Measurements from ENCODE around the gene TAS2R19.
"Not testable (repeated sequence)": the region's sequence is repeated elsewhere in the genome, so short reads cannot be mapped to it uniquely, and the experiment has no call there.

TAS2R19 gene

DNA sequence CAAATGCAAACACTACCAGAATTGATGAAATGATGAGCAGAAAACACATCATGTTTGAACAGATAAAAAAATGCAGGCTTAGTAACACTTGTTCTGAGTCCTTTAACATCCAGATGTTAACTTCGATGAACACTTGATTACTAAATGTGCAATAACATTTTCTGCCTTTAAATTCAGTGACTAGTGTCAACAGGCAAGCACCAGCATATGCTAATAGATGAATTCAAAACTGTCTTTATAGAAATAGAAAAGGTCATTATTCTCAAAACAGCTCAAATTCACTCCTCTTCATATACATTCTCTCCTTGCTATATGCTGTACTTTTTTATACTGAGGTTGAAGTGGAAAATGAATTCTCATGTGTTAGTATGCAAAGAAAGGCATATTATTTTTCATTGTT lies at the start of gene TAS2R19:
TAS2R19 (minus strand) TSS at position 101 of the 400 bp plus-strand sequence; CDS start at position 52, 49 bp downstream.
- ChIA-PET CTCF (no interaction called here), POLR2A (ENCODE audit: low non-redundant PET) (no interaction called here)
- DNase-seq (ENCODE audit: low spot score), result no peak
- no peak within 1 kb of the TSS for H3K27ac ChIP-seq
- TF ChIP-seq, protein P1, sequence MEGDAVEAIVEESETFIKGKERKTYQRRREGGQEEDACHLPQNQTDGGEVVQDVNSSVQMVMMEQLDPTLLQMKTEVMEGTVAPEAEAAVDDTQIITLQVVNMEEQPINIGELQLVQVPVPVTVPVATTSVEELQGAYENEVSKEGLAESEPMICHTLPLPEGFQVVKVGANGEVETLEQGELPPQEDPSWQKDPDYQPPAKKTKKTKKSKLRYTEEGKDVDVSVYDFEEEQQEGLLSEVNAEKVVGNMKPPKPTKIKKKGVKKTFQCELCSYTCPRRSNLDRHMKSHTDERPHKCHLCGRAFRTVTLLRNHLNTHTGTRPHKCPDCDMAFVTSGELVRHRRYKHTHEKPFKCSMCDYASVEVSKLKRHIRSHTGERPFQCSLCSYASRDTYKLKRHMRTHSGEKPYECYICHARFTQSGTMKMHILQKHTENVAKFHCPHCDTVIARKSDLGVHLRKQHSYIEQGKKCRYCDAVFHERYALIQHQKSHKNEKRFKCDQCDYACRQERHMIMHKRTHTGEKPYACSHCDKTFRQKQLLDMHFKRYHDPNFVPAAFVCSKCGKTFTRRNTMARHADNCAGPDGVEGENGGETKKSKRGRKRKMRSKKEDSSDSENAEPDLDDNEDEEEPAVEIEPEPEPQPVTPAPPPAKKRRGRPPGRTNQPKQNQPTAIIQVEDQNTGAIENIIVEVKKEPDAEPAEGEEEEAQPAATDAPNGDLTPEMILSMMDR (conservative IDR thresholded peaks at IDR 0.05; ENCODE audit: low read depth), result no peak

GRCh38 chr12:11071414-11071813 lies 49.0 kb upstream of the TAS2R19 start:
- DNase-seq (ENCODE audit: low spot score), result no peak
- ChIA-PET CTCF (interaction anchor here (0.6 kb wide), 2 partner anchors 53 to 1089 kb away, joined by 3 to 5 read pairs; no protein-coding TSS in a partner anchor), POLR2A (ENCODE audit: low non-redundant PET) (no interaction called here)

GRCh38 chr12:11070999-11071398 lies 48.6 kb upstream of the TAS2R19 start:
- no peak for DNase-seq (ENCODE audit: low spot score)
- TF ChIP-seq, protein P1 (conservative IDR thresholded peaks at IDR 0.05; ENCODE audit: low read depth), result no peak
- no peak overlapping the region for H3K27ac ChIP-seq
- ChIA-PET POLR2A (ENCODE audit: low non-redundant PET) (no interaction called here), CTCF (interaction anchor here (0.6 kb wide), 1 partner anchor 1090 kb away, joined by 5 read pairs; no protein-coding TSS in a partner anchor)

More at GRCh38 chr12:11071414-11071813, 49.0 kb upstream of the TAS2R19 start:
- TF ChIP-seq, protein P1 (conservative IDR thresholded peaks at IDR 0.05; ENCODE audit: low read depth), result no peak
- H3K27ac ChIP-seq, result no peak overlapping the region

DNA sequence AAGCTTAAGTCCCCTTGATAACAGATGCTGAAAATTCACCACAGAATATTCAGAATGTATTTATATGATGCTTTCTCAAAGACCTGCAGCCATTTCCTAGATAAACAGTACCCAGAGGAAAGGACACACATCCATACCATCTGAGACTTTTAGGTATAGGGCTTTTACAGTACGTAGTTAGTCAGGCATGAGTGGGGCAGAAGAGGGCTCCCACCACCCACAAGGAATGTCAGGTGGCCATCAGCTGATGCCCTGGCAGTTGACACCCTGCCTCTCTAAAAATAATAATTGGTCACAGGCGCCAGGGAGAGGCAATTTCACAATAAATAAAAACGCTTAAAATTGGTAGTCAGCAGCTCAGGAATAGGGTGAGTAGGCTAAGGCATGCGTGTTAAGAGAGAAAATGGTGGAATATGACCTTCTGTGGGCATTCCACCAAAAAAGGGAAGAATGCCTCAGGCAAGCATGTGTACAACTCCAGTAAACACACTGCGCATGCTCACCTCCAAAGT lies 47.5 kb upstream of the TAS2R19 start:
- H3K27ac ChIP-seq, result no peak overlapping the region
- CTCF ChIA-PET, result interaction anchor here (0.6 kb wide), 1 partner anchor 13 kb away, joined by 4 read pairs; no protein-coding TSS in a partner anchor
- POLR2A ChIA-PET (ENCODE audit: low non-redundant PET), result no interaction called here
- TF ChIP-seq, protein P1 (conservative IDR thresholded peaks at IDR 0.05; ENCODE audit: low read depth), result no peak
- no peak for DNase-seq (ENCODE audit: low spot score)

GRCh38 chr12:11067514-11067913 lies 45.1 kb upstream of the TAS2R19 start:
- H3K27ac ChIP-seq, result no peak overlapping the region
- TF ChIP-seq, protein P1 (conservative IDR thresholded peaks at IDR 0.05; ENCODE audit: low read depth), result no peak
- DNase-seq (ENCODE audit: low spot score), result no peak
- ChIA-PET POLR2A (ENCODE audit: low non-redundant PET) (no interaction called here), CTCF (no interaction called here)

DNA sequence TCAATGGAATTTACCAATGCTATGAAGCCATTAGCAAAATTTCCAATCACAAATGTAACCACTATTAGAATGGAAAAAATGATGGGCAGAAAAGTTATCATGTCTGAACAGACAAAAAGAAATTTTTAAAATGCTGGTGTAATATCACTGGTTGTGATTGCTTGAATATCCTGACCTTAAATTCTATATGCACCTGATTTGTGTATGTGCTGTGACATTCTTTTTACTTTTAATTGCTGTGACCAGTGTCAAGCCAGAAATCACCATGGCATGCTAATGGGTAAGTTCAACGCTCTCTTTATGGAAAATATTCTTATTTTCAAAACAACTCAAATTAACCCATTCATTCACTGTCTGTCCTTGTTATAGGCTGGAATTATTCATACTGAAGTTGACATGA lies 39.8 kb upstream of the TAS2R19 start, which contains the start of gene TAS2R46:
TAS2R46 (minus strand) TSS at position 101 of the 400 bp plus-strand sequence; CDS start at position 101, 0 bp downstream.
- CTCF ChIA-PET, result not testable (repeated sequence)

DNA sequence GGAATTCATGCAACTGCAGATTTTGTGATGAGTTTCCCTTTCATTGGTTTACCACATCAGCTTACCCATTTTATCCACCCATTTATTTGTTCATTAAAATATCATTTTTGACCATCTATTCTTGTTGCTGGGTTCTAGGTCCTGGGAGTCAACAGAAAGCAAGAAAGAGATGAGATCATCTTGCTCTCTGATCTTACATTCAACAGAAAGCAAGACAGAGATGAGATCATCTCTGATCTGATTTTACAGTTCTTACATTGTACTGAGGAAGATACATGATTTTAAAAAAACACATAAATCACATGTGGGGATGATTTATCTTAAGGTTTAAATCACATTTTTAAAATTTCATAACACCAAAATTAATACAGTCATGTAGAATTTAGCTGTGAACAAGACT lies 37.4 kb upstream of the TAS2R19 start:
- TF ChIP-seq, protein P1 (conservative IDR thresholded peaks at IDR 0.05; ENCODE audit: low read depth), result no peak
- ChIA-PET CTCF (no interaction called here), POLR2A (ENCODE audit: low non-redundant PET) (no interaction called here)
- DNase-seq (ENCODE audit: low spot score), result no peak
- H3K27ac ChIP-seq, result no peak overlapping the region

More for the DNA sequence above, 39.8 kb upstream of the TAS2R19 start, which contains the start of gene TAS2R46:
- POLR2A ChIA-PET (ENCODE audit: low non-redundant PET); DNase-seq (ENCODE audit: low spot score); H3K27ac ChIP-seq: not testable (repeated sequence)
